Gastroesophageal sphincter (tissue), 4 donors: ENCODE results near the gene ARID1B. TPM values are rescaled to one million over a fixed set of nuclear protein-coding genes. Genes with fewer than 3 reads are reported as not detected.

Source experiments
- ATAC-seq: fragments of 150-250 bp; one replicate; pipeline ENCODE4 v1.9.1; 2016; ENCODE audit warnings: mild to moderate bottlenecking, moderate library complexity
- H3K27ac ChIP-seq, 4 donors: fragments of 200-600 bp; sonication (generic) in 3 of 4; 1 replicate in 3 of 4; 2 replicates in 1 of 4; pipeline ENCODE4 v1.5.1; 2016 to 2019
- H3K27me3 ChIP-seq: fragments of 200-600 bp; sonication (generic); one replicate; pipeline ENCODE4 v1.5.1; 2019
- H3K36me3 ChIP-seq, 2 donors: fragments of 200-600 bp; sonication (generic); one replicate each; pipeline ENCODE4 v1.5.1; 2019; ENCODE audit warnings: control low read depth in 1 of 2
- H3K4me1 ChIP-seq, 3 donors: fragments of 200-600 bp; sonication (generic); 1 replicate in 2 of 3; 2 replicates in 1 of 3; pipeline ENCODE4 v1.5.1; 2016 to 2019; ENCODE audit warnings: control low read depth in 2 of 3
- H3K4me3 ChIP-seq, 2 donors: fragments of 200-600 bp; sonication (generic); one replicate each; pipeline ENCODE4 v1.5.1; 2019; ENCODE audit warnings: mild to moderate bottlenecking in 1 of 2, moderate library complexity in 1 of 2
- H3K9me3 ChIP-seq, 3 donors: fragments of 200-600 bp; sonication (generic); one replicate each; pipeline ENCODE4 v1.5.1; 2017 to 2019; ENCODE audit warnings: control low read depth in 2 of 3
- CTCF ChIP-seq, 4 experiments: fragments of 200-600 bp in 2 of 4; fragments of 450-650 bp in 2 of 4; sonication (generic) in 1 of 4; IDR thresholded peaks; one replicate each; pipeline ENCODE4 v1.5.1; 2017 to 2019; ENCODE audit warnings: antibody characterized with exemption in 4 of 4, mild to moderate bottlenecking in 2 of 4, moderate library complexity in 2 of 4
- EP300 ChIP-seq: sonication (generic); formaldehyde crosslinking; IDR thresholded peaks from one replicate; pipeline ENCODE4 v1.6.1; 2017; ENCODE audit warnings: antibody characterized with exemption, mild to moderate bottlenecking
- POLR2A ChIP-seq, 2 donors: fragments of 450-650 bp; IDR thresholded peaks; one replicate each; pipeline ENCODE4 v1.6.1; 2017; ENCODE audit warnings: antibody characterized with exemption in 2 of 2, mild to moderate bottlenecking in 2 of 2, moderate library complexity in 1 of 2
- POLR2AphosphoS5 ChIP-seq: sonication (generic); formaldehyde crosslinking; IDR thresholded peaks from one replicate; pipeline ENCODE4 v1.6.1; 2017; ENCODE audit warnings: antibody characterized with exemption
- WGBS, 2 donors: methylation state at CpG; one replicate each; pipeline ENCODE4 v1.1.5; 2018; ENCODE audit warnings: low coverage in 1 of 2; 5-methylcytosine and 5-hydroxymethylcytosine counted together
- total RNA-seq, 4 donors: library from RNA; depleted of rRNA; stranded (reverse); fragments of >200 nt; gene quantifications; one replicate each; pipeline ENCODE4 v1.1.0, GENCODE V29; 2016

ARID1B gene
- total RNA-seq, 4 donors from 2014 or later = 40.0 to 106 (median 79.7) TPM

DNA sequence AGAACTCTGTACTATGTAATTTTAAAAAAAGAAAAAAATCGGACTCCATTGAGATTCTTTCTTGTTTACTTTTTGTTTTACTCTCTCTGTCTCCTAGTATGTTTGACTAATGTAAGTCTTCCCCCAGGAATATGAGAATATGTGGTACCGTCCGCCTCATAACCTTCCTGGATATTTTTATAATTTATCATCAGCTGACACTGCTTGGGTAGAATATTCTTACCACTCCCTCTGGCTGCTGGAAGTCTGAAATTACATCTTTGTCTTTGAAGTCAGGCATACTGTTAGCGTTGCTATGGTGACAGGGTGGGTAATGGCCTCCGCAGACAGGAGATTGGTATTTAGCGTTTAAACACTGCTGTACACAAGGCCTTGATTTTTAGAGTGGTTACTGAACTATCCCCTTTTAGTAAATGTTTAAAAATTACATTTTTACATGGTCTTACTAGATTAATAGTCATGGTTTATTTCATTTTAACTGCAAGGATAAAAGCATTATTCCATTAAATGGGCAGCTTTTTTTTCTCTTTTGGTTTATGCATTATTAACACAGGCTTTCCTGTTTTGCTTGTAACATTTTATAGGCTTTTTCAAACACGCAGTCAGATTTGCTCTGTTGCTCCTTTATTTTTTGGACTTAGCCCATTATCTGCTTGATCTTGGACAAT is 176.4 kb downstream of the ARID1B start:
- no peaks in the 10 kb centered on the region for H3K9me3 ChIP-seq
- H3K4me3 ChIP-seq = no peak overlapping the region
- TF ChIP-seq CTCF (IDR thresholded peaks at IDR 0.05) (peak; percentile 11 to 59 (median 49)), EP300 (no peak), POLR2AphosphoS5 (peak; percentile 39), POLR2A (IDR thresholded peaks at IDR 0.05) (no peak)
- WGBS, 2 donors = 14 to 20% methylated on average over 7 of the region's 7 CpGs
- peaks cover 20 to 89% (median 21%) of the 10 kb centered on the region in 3 donors for H3K4me1 ChIP-seq
- ATAC-seq = peak; percentile 79
- H3K36me3 ChIP-seq = no peaks in the 10 kb centered on the region
- H3K27ac ChIP-seq = peak overlapping the region in 2 of 4 donors; percentile 21 to 29
- H3K27me3 ChIP-seq = no peaks in the 10 kb centered on the region

DNA sequence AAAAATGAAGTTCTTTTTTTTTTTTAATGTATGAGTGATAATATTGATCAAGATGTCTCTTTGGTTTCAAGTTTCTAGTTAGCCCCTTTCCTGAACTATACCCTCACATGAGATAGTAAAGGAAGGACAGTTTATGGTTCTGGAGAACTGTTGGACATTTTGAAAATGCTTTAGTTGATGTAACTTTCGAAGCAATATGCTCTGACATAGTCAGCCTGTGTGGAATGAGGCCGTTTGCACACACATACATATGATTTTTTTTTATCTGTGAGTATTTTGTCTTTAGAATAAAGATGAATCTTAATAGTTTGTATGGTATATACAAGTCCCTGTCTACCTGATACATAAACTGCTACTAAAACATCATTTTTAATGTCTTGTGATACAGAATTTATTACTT is 177.0 kb downstream of the ARID1B start:
- no peaks in the 10 kb centered on the region for H3K27me3 ChIP-seq
- H3K9me3 ChIP-seq = no peaks in the 10 kb centered on the region
- peaks cover 18 to 89% (median 20%) of the 10 kb centered on the region in 3 donors for H3K4me1 ChIP-seq
- no peak for ATAC-seq
- TF ChIP-seq POLR2A (IDR thresholded peaks at IDR 0.05) (no peak), CTCF (IDR thresholded peaks at IDR 0.05) (no peak), POLR2AphosphoS5 (no peak), EP300 (no peak)
- WGBS, 2 donors = 40 to 48% methylated on average over 2 of the region's 2 CpGs
- H3K4me3 ChIP-seq = no peak overlapping the region
- no peaks in the 10 kb centered on the region for H3K36me3 ChIP-seq
- peak overlapping the region in 2 of 4 donors; percentile 21 to 29 for H3K27ac ChIP-seq

GRCh38 chr6:156954816-156955215 is 177.6 kb downstream of the ARID1B start:
- no peaks in the 10 kb centered on the region for H3K9me3 ChIP-seq
- 85% methylated on average over 2 of the region's 12 CpGs; no CpG with 5 or more reads in 1 of the 2 donors for WGBS, 2 donors
- H3K27ac ChIP-seq = no peak overlapping the region
- H3K4me3 ChIP-seq = no peak overlapping the region
- H3K36me3 ChIP-seq = no peaks in the 10 kb centered on the region
- TF ChIP-seq EP300 = no peak
- no peak for TF ChIP-seq POLR2A (IDR thresholded peaks at IDR 0.05)
- TF ChIP-seq CTCF (IDR thresholded peaks at IDR 0.05) = no peak
- TF ChIP-seq POLR2AphosphoS5 = no peak
- no peak for ATAC-seq
- H3K27me3 ChIP-seq = no peaks in the 10 kb centered on the region
- H3K4me1 ChIP-seq = peaks cover 15 to 83% (median 18%) of the 10 kb centered on the region in 3 donors

- Histone ChIP-seq H3K27ac (peak overlapping the region in 1 of 4 donors; percentile 58), H3K9me3 (no peaks in the 10 kb centered on the region), H3K4me3 (no peak overlapping the region), H3K36me3 (no peaks in the 10 kb centered on the region), H3K4me1 (peaks cover 15 to 79% (median 18%) of the 10 kb centered on the region in 3 donors), H3K27me3 (no peaks in the 10 kb centered on the region)
- 79 to 100% methylated on average over 1 to 2 of the region's 6 CpGs for WGBS, 2 donors
- peak; percentile 37 for ATAC-seq
- TF ChIP-seq POLR2A (IDR thresholded peaks at IDR 0.05) = no peak
- TF ChIP-seq EP300 = no peak
- no peak for TF ChIP-seq POLR2AphosphoS5
- no peak for TF ChIP-seq CTCF (IDR thresholded peaks at IDR 0.05)
Observed at GRCh38 chr6:156955494-156956183, 178.5 kb downstream of the ARID1B start.

DNA sequence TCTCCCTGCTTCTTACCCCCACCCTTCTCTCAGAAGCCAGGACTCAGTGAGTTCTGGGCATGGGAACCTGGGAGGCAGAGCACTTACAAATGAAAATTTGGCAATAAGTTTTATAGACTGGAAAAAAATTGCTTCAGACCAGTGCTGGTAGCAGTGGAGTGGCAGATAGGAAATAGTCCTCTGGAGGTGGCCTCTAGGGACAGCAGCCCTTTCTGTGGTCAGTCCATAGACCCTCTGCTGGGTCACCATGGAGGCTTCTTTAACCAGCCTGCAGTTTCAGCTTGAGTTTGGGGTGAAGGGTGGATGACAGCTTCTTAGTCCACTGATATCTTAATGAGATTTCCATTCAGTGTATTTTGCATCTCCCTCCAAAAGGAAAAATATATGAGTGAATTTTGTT is 179.1 kb downstream of the ARID1B start:
- no peak for TF ChIP-seq EP300
- TF ChIP-seq CTCF (IDR thresholded peaks at IDR 0.05) = no peak
- TF ChIP-seq POLR2A (IDR thresholded peaks at IDR 0.05) = no peak
- no peak for TF ChIP-seq POLR2AphosphoS5
- H3K4me3 ChIP-seq = no peak overlapping the region
- H3K9me3 ChIP-seq = no peaks in the 10 kb centered on the region
- H3K27me3 ChIP-seq = no peaks in the 10 kb centered on the region
- peak overlapping the region in 2 of 4 donors; percentile 2 to 58 for H3K27ac ChIP-seq
- peaks cover 15 to 76% (median 18%) of the 10 kb centered on the region in 3 donors for H3K4me1 ChIP-seq
- H3K36me3 ChIP-seq = no peaks in the 10 kb centered on the region
- ATAC-seq = peak; percentile 22
